Urinary bladder (tissue), 4 donors: Measurements from ENCODE around the gene UGT1A10. TPM values are rescaled to one million over a fixed set of nuclear protein-coding genes. Genes with fewer than 3 reads are reported as not detected.
"Not testable (repeated sequence)": the region's sequence is repeated elsewhere in the genome, so short reads cannot be mapped to it uniquely, and the experiment has no call there.

ENCODE experiments used
- DNase-seq: peaks from one replicate; pipeline ENCODE4 v3.0.0-alpha.2; 2015; ENCODE audit errors: extremely low spot score
- H3K27ac ChIP-seq: one replicate; pipeline ENCODE4 v1.5.1; 2013; ENCODE audit warnings: low read depth, mild to moderate bottlenecking, moderate library complexity
- H3K36me3 ChIP-seq: one replicate; pipeline ENCODE4 v1.6.1; 2013; ENCODE audit warnings: mild to moderate bottlenecking, moderate library complexity; ENCODE audit not compliant: insufficient read depth
- H3K4me1 ChIP-seq: one replicate; pipeline ENCODE4 v1.6.1; 2013; ENCODE audit warnings: mild to moderate bottlenecking, moderate library complexity; ENCODE audit not compliant: insufficient read depth
- H3K4me3 ChIP-seq: one replicate; pipeline ENCODE4 v1.5.1; 2013; ENCODE audit warnings: low read depth, low read length
- WGBS: extraction: QIAGEN DNeasy Blood & Tissue Kit; methylation state at CpG from one replicate; pipeline ENCODE4 v1.1.7; 2013; 5-methylcytosine and 5-hydroxymethylcytosine counted together
- polyA plus RNA-seq: library from polyadenylated mRNA; stranded (reverse); fragments of 200-250 nt; gene quantifications from one replicate; pipeline ENCODE4 v1.2.3, GENCODE V29; 2013
- total RNA-seq: library from RNA; depleted of rRNA; stranded (reverse); fragments of >200 nt; gene quantifications from one replicate; pipeline ENCODE4 v1.2.3, GENCODE V29; 2014
- donor health status: healthy with polysubstance abuse.
- donor health status: healthy.

Gene UGT1A10
- total and polyA plus RNA-seq, 2 donors: not detected

GRCh38 chr2:233690444-233690843 is 54.2 kb downstream of the UGT1A10 start:
- no peak overlapping the region for H3K27ac ChIP-seq
- no peak for DNase-seq
- WGBS: 62% methylated on average over 4 of the region's 4 CpGs
- H3K4me1 ChIP-seq: no peaks in the 10 kb centered on the region
- no peaks in the 10 kb centered on the region for H3K36me3 ChIP-seq
- no peak overlapping the region for H3K4me3 ChIP-seq

- Histone ChIP-seq H3K4me1 (no peaks in the 10 kb centered on the region), H3K4me3 (peak overlapping the region; percentile 2), H3K27ac (peak overlapping the region; percentile 34), H3K36me3 (no peaks in the 10 kb centered on the region)
- whole genome bisulfite sequencing: 81% methylated on average over 11 of the region's 11 CpGs
- DNase-seq: peak; percentile 73
These were observed 55.5 kb downstream of the UGT1A10 start for GRCh38 chr2:233691443-233692433.

DNA sequence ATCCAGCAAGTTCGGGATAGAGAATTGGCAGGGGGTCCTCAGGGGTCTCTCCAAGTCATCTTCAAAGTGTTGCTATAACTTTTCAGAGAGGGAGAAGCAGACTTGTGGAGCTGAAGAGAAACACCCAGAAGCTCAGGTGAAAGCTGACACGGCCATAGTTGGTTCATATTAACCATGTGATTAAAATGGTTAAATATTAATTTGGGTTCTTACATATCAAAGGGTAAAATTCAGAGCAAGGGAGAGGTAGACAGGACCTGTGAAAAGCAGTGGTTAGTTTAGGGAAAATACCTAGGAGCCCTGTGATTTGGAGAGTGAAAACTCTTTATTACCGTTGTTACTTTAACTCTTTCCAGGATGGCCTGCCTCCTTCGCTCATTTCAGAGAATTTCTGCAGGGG is 56.4 kb downstream of the UGT1A10 start, which contains the start of gene UGT1A6:
UGT1A6 (plus strand) TSS at position 243 of the 400 bp plus-strand sequence; CDS start at position 358, 115 bp downstream.
- 83% methylated on average over 4 of the region's 4 CpGs for WGBS
- Histone ChIP-seq H3K27ac (peak within 1 kb of the TSS; percentile 34), H3K36me3 (no peaks in the 10 kb centered on the region), H3K4me1 (no peaks in the 10 kb centered on the region), H3K4me3 (peak within 1 kb of the TSS; percentile 2)
- no peak for DNase-seq

DNA sequence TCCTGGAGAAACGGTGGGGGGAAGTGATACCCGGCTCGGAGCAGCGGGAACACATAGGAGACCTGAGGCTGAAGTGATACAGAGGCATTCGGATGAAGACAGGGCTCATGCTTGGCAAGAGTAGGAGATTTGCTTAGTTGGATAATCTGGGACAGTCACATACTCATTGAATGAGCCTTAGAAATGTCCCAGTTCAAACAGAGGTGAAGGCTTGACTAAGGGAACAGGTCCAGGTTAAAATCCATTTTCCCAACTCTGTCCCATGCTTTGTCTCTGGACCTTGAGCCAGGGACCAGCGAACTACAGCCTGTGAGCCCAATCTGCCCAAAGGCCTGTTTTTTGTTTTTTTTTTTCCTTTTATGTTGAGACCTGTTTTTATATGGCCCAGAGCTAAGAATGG is 57.7 kb downstream of the UGT1A10 start:
- Histone ChIP-seq H3K4me3 (no peak overlapping the region), H3K4me1 (peaks cover 1% of the 10 kb centered on the region), H3K27ac (no peak overlapping the region), H3K36me3 (no peaks in the 10 kb centered on the region)
- no peak for DNase-seq
- WGBS: 77% methylated on average over 6 of the region's 6 CpGs

GRCh38 chr2:233698740-233699139 is 62.5 kb downstream of the UGT1A10 start:
- peaks cover 1% of the 10 kb centered on the region for H3K4me1 ChIP-seq
- 87% methylated on average over 4 of the region's 4 CpGs for WGBS

GRCh38 chr2:233699424-233700027 is 63.3 kb downstream of the UGT1A10 start:
- WGBS: 84% methylated on average over 8 of the region's 8 CpGs

More at GRCh38 chr2:233698740-233699139, 62.5 kb downstream of the UGT1A10 start:
- no peak overlapping the region for H3K4me3 ChIP-seq
- H3K27ac ChIP-seq: no peak overlapping the region
- no peak for DNase-seq
- H3K36me3 ChIP-seq: no peaks in the 10 kb centered on the region

DNA sequence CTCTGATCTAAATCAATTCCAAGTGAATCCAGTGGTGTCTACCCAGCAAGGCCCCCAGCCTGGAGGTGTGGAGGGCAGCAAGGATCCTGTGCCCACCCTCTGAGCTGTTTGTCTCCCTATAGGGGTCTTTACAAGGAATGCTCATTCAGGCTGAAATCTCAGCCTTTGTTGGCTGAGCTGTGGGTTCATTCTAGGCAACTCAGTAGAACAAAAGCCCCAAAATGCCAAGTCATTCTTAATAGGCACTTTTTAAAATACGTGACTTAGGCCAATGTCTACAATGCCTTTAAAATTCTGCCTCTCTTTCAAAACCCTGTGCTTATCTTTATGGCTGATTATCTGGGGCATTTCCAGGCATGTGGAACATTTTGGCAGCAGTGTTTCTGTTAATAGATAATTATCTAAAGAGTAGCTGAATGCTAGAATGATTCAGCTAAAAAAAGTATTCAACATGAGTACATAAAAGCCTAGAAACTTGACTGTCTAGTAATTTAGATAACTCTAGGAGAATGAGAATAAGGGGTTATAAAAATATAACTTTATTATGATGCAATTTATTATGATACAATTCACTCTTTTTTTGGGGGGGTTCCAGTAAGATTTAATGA is 63.9 kb downstream of the UGT1A10 start:
- peak; percentile 75 for DNase-seq
- WGBS: 15% methylated on average over 1 of the region's 1 CpG
- Histone ChIP-seq H3K4me1 (peaks cover 1% of the 10 kb centered on the region), H3K4me3 (no peak overlapping the region), H3K36me3 (no peaks in the 10 kb centered on the region), H3K27ac (no peak overlapping the region)

More at GRCh38 chr2:233699424-233700027, 63.3 kb downstream of the UGT1A10 start:
- Histone ChIP-seq H3K36me3 (no peaks in the 10 kb centered on the region), H3K27ac (no peak overlapping the region), H3K4me1 (peaks cover 1% of the 10 kb centered on the region), H3K4me3 (no peak overlapping the region)
- DNase-seq: no peak

DNA sequence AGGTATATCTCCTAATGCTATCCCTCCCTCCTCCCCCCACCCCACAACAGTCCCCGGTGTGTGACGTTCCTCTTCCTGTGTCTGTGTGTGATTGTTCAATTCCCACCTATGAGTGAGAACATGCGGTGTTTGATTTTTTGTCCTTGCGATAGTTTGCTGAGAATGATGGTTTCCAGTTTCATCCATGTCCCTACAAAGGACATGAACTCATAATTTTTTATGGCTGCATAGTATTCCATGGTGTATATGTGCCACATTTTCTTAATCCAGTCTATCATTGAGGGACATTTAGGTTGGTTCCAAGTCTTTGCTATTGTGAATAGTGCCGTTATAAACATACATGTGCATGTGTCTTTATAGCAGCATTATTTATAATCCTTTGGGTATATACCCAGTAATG is 64.6 kb downstream of the UGT1A10 start:
- H3K4me3 ChIP-seq, DNase-seq: not testable (repeated sequence)
- 89% methylated on average over 5 of the region's 5 CpGs for WGBS

DNA sequence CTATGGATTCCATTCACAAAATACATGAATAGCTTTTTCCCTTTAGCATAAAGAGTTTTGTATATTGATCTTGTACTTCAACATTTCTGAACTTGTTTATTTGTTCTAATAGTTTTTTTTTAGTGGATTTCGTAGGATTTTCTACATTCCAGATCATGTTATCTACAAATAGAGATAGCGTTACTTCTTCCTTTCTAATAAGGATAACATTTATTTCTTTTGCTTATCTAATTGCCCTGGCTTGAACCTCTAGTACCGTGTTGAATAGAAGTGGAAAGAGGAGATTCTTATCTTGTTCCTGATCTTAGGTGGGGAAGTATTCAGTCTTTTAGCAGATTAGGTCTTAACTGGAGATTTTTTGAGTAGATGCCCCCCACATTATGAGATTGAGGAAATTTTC is 66.0 kb downstream of the UGT1A10 start:
- no peak overlapping the region for H3K4me3 ChIP-seq
- H3K36me3 ChIP-seq: no peaks in the 10 kb centered on the region
- 35% methylated on average over 3 of the region's 3 CpGs for WGBS
- DNase-seq: no peak
- H3K27ac ChIP-seq: no peak overlapping the region
- H3K4me1 ChIP-seq: peaks cover 1% of the 10 kb centered on the region

More for the DNA sequence above, 64.6 kb downstream of the UGT1A10 start:
- not testable (repeated sequence) for H3K27ac ChIP-seq, H3K36me3 ChIP-seq, H3K4me1 ChIP-seq

- Histone ChIP-seq H3K36me3 (no peaks in the 10 kb centered on the region), H3K4me1 (no peaks in the 10 kb centered on the region), H3K4me3 (no peak overlapping the region), H3K27ac (no peak overlapping the region)
- no peak for DNase-seq
- 64% methylated on average over 4 of the region's 4 CpGs for WGBS
These were observed 69.8 kb downstream of the UGT1A10 start for GRCh38 chr2:233705911-233706506.

- no peaks in the 10 kb centered on the region for H3K36me3 ChIP-seq
- no peak overlapping the region for H3K27ac ChIP-seq
- DNase-seq: no peak
- 2% methylated on average over 1 of the region's 1 CpG for WGBS
- no peak overlapping the region for H3K4me3 ChIP-seq
- H3K4me1 ChIP-seq: no peaks in the 10 kb centered on the region
These were observed 70.5 kb downstream of the UGT1A10 start for GRCh38 chr2:233706720-233707119.

DNA sequence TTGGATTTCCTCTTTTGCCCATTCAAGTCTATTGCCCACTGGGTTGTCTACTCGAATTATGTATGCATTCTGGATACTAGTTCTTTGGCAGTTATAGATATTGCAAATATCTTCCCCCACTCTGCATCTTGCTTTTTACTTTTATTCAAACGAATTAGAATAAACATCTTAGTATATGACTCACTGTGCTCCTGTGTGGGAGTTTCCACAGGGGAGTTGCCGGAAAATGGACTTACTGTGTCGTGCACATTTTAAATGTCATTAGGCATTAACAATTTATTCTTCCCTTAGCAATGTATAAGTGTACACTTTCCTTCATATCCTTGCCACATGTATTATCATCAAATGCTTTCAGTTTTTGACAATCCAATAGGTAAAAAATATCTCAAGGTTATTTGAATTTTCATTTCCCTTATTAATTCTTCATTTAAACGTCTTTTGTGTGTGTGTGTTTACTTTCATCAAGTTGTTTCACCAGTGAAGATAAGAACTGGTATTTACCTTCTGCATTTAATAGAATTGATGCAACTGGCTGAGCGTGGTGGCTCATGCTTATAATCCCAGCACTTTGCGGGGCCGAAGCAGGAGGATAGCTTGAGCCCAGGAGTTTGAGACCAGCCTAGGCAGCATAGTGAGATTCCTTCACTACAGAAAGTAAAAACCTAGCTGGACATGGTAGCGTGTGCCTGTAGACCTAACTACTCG is 71.8 kb downstream of the UGT1A10 start:
- WGBS: 60% methylated on average over 10 of the region's 10 CpGs
- DNase-seq: no peak
- Histone ChIP-seq H3K4me3 (no peak overlapping the region), H3K4me1 (no peaks in the 10 kb centered on the region), H3K27ac (no peak overlapping the region), H3K36me3 (no peaks in the 10 kb centered on the region)

DNA sequence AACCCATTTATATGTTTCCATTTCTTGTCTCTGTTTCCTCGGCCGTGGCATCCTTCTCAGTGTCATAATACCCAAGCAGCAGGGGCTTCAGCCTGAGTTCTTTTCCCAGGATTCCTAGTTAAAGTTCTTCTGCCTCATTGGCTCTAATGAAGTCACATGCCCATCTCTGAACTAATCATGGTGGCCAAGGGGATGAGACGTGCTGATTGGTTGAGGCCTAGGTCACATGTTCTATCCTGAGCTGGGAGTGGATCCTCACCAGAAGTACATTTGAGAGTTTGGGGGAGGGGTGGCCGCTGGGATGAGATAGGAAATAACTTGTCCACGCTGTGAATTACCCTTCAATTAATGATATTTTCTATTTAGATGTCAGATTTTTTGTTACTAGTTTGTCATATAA is 72.7 kb downstream of the UGT1A10 start:
- H3K4me1 ChIP-seq: no peaks in the 10 kb centered on the region
- no peak overlapping the region for H3K4me3 ChIP-seq
- H3K27ac ChIP-seq: no peak overlapping the region
- 85% methylated on average over 5 of the region's 5 CpGs for WGBS
- H3K36me3 ChIP-seq: no peaks in the 10 kb centered on the region
- no peak for DNase-seq
